WTC11 (cell line): ENCODE results near the gene TMEM54. TPM values are rescaled to one million over a fixed set of nuclear protein-coding genes. Genes with fewer than 3 reads are reported as not detected.

ENCODE experiments used
- ATAC-seq: fragments of 200-7000 bp; cut with Tn5 transposase; 2 replicates; pipeline ENCODE4 v1.10.0; 2021; ENCODE audit warnings: mild to moderate bottlenecking, moderate library complexity
- CTCF ChIA-PET: fragments of 300-600 bp; sonication (Branson Sonifier 250); formaldehyde crosslinking; loops from one replicate; lab custom pipeline; 2021; ENCODE audit warnings: antibody characterized with exemption; lab: Charles Lee
- POLR2A ChIA-PET: fragments of 350-600 bp; sonication (Branson Sonifier 250); formaldehyde crosslinking; loops from one replicate; lab custom pipeline; 2021; ENCODE audit warnings: antibody characterized with exemption; lab: Charles Lee
- DNase-seq: peaks from one replicate; pipeline ENCODE4 v3.0.0; 2021; ENCODE audit warnings: low spot score
- H3K27ac Mint-ChIP-seq: 2 replicates; pipeline ENCODE4 v1.8.0; 2021; ENCODE audit warnings: mixed read lengths
- H3K27me3 Mint-ChIP-seq: 2 replicates; pipeline ENCODE4 v1.8.0; 2021; ENCODE audit warnings: low read depth, mild to moderate bottlenecking, moderate library complexity, mixed read lengths
- H3K36me3 Mint-ChIP-seq: 2 replicates; pipeline ENCODE4 v1.8.0; 2021; ENCODE audit warnings: mixed read lengths
- H3K4me1 Mint-ChIP-seq: 2 replicates; pipeline ENCODE4 v1.8.0; 2022; ENCODE audit warnings: mixed read lengths
- H3K4me3 Mint-ChIP-seq: 2 replicates; pipeline ENCODE4 v1.8.0; 2021; ENCODE audit warnings: mild to moderate bottlenecking, moderate library complexity, mixed read lengths
- H3K9me3 Mint-ChIP-seq: 2 replicates; pipeline ENCODE4 v1.8.0; 2021; ENCODE audit warnings: mixed read lengths
- CBFB ChIP-seq: sonication (generic); formaldehyde crosslinking; IDR thresholded peaks from 2 replicates; pipeline ENCODE4 v1.8.1; 2022; ENCODE audit warnings: mild to moderate bottlenecking, low read depth, missing genetic modification reagents
- EMX1 ChIP-seq: fragments of 250-450 bp; sonication (Bioruptor Pico); IDR thresholded peaks from 2 replicates; pipeline ENCODE4 v1.8.0; 2021; ENCODE audit warnings: mild to moderate bottlenecking
- FOXK1 ChIP-seq: sonication (generic); formaldehyde crosslinking; IDR thresholded peaks from 2 replicates; pipeline ENCODE4 v1.8.0; 2022; ENCODE audit warnings: mild to moderate bottlenecking, moderate library complexity, missing genetic modification reagents
- MXD4 ChIP-seq: fragments of 250-450 bp; sonication (Bioruptor Pico); IDR thresholded peaks from 2 replicates; pipeline ENCODE4 v1.8.0; 2021; ENCODE audit warnings: mild to moderate bottlenecking, moderate library complexity, borderline replicate concordance
- NR2C2 ChIP-seq: sonication (generic); formaldehyde crosslinking; IDR thresholded peaks from 2 replicates; pipeline ENCODE4 v1.8.0; 2022; ENCODE audit warnings: mild to moderate bottlenecking, missing genetic modification reagents
- SOX15 ChIP-seq: fragments of 250-450 bp; sonication (Bioruptor Pico); IDR thresholded peaks from 2 replicates; pipeline ENCODE4 v1.9.0; 2021; ENCODE audit warnings: mild to moderate bottlenecking
- ZNF121 ChIP-seq: sonication (generic); formaldehyde crosslinking; IDR thresholded peaks from 2 replicates; pipeline ENCODE4 v1.8.0; 2023; ENCODE audit warnings: missing genetic modification reagents
- ZNF263 ChIP-seq: sonication (generic); formaldehyde crosslinking; IDR thresholded peaks from 2 replicates; pipeline ENCODE4 v1.8.1; 2022; ENCODE audit warnings: low read depth, mild to moderate bottlenecking, moderate library complexity, missing genetic modification reagents
- ZNF317 ChIP-seq: sonication (generic); formaldehyde crosslinking; IDR thresholded peaks from 2 replicates; pipeline ENCODE4 v1.8.1; 2023; ENCODE audit warnings: low read depth, mild to moderate bottlenecking, moderate library complexity, missing genetic modification reagents, borderline replicate concordance
- ZNF396 ChIP-seq: fragments of 250-450 bp; sonication (Bioruptor Pico); IDR thresholded peaks from 2 replicates; pipeline ENCODE4 v1.8.0; 2021; ENCODE audit warnings: mild to moderate bottlenecking, moderate library complexity, borderline replicate concordance
- ZNF416 ChIP-seq: fragments of 250-450 bp; sonication (Bioruptor Pico); IDR thresholded peaks from 2 replicates; pipeline ENCODE4 v1.9.0; 2021; ENCODE audit warnings: mild to moderate bottlenecking, inconsistent platforms
- ZNF423 ChIP-seq: fragments of 250-450 bp; sonication (Bioruptor Pico); IDR thresholded peaks from 2 replicates; pipeline ENCODE4 v2.1.2; 2022; ENCODE audit warnings: mild to moderate bottlenecking, moderate library complexity
- total RNA-seq: library from RNA; stranded (reverse); gene quantifications from 3 replicates; pipeline ENCODE4 v1.2.3, GENCODE V29; 2021
- TF ChIP-seq, protein P1 (sequence below): sonication (generic); formaldehyde crosslinking; IDR thresholded peaks from 2 replicates; pipeline ENCODE4 v1.8.0; 2022; ENCODE audit warnings: mild to moderate bottlenecking, missing genetic modification reagents
- TF ChIP-seq, protein P2 (sequence below): sonication (generic); formaldehyde crosslinking; IDR thresholded peaks from 2 replicates; pipeline ENCODE4 v1.8.1; 2023; ENCODE audit warnings: mild to moderate bottlenecking, missing genetic modification reagents, borderline replicate concordance
- TF ChIP-seq, protein P3 (sequence below): fragments of 250-450 bp; sonication (Bioruptor Pico); IDR thresholded peaks from 2 replicates; pipeline ENCODE4 v2.1.2; 2022; ENCODE audit warnings: mild to moderate bottlenecking, moderate library complexity
- TF ChIP-seq, protein P4 (sequence below): fragments of 250-450 bp; sonication (Bioruptor Pico); IDR thresholded peaks from 2 replicates; pipeline ENCODE4 v1.9.0; 2021; ENCODE audit warnings: mild to moderate bottlenecking
- TF ChIP-seq, protein P5 (sequence below): sonication (generic); formaldehyde crosslinking; IDR thresholded peaks from 2 replicates; pipeline ENCODE4 v1.8.1; 2022; ENCODE audit warnings: low read depth, mild to moderate bottlenecking, moderate library complexity, missing genetic modification reagents, borderline replicate concordance
- TF ChIP-seq, protein P6 (sequence below): sonication (generic); formaldehyde crosslinking; IDR thresholded peaks from 2 replicates; pipeline ENCODE4 v1.8.0; 2022; ENCODE audit warnings: mild to moderate bottlenecking, missing genetic modification reagents
- TF ChIP-seq, protein P7 (sequence below): sonication (generic); formaldehyde crosslinking; IDR thresholded peaks from 2 replicates; pipeline ENCODE4 v1.8.0; 2023; ENCODE audit warnings: missing genetic modification reagents

The TMEM54 gene
- total RNA-seq, 1 experiment from 2014 or later = 20.7 TPM

DNA sequence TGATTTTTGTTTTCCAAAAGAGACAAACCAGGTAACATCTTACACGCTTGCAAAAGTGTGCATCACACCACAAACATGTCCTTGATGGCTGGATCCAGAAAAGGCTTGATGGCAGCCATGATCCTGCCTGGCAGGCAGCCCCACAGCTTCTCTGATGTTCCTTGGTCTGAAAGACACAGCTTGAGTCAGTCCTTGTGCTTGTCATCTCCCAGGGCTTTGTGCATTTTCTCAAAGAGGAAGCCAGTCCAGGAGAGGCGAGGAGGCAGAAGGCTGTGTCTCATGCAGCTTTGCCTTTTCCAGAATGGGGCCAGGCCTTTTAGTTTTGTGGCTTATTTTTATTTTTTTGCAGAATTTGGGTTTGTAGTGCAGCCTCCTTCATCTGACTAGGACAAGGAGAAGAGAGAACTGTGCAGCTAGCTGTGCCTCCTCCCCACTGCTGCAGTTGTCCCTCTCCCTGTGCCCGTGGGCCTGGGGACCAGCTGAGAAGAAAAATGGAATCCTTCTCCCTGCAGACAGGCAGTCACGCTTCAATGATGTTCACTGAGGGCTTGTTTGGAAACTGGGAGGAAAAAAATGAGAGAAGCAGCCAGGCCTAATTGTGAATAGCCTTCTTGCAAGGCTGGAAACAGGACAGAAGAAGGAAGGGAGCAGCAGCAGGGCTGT lies 37.8 kb downstream of the TMEM54 start (continued):
- TF ChIP-seq, protein P1, sequence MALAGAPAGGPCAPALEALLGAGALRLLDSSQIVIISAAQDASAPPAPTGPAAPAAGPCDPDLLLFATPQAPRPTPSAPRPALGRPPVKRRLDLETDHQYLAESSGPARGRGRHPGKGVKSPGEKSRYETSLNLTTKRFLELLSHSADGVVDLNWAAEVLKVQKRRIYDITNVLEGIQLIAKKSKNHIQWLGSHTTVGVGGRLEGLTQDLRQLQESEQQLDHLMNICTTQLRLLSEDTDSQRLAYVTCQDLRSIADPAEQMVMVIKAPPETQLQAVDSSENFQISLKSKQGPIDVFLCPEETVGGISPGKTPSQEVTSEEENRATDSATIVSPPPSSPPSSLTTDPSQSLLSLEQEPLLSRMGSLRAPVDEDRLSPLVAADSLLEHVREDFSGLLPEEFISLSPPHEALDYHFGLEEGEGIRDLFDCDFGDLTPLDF (CRISPR knock-in tag) = no peak

DNA sequence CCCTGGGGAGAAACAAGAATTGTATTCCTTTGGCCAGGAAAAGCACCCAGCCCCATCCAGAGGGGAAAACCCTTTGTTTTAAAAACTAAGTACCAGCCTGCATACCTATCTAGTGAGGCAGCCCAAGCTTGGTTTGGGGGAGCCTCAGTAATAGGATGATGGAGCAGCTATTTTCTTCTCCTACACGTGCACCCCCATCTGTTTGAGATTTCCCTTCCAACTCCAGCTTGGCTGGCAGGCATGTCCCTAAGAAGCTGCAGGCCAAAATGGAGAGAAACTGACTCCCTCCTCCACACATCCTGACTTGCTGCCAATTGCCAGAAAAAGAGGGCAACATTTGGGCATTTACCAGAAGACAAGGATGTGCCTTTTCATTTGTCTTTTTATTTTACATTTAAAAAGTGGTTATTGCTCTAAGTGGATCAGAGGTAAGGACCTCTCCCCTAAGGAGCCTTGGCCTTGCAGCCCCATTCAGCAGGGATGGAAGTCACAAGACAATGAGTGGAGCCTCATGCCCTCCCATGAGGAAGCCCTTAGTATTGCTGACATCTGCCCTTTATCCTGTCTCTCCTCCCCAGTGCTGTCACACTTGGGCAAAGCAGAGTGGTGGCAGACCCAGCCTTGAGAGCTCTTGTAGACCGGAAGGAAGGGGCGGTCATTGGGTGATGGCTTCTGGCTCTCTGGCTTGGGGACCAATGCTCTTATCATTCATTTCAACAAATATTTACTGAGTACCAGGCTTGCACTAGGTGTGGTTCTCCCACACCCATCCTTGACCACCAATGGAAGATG lies 39.1 kb downstream of the TMEM54 start:
- no peaks in the 10 kb centered on the region for H3K9me3 Mint-ChIP-seq
- H3K27me3 Mint-ChIP-seq = peaks cover 3% of the 10 kb centered on the region; the same call in 1 of the 2 replicates
- H3K4me3 Mint-ChIP-seq = no peak overlapping the region
- no peak overlapping the region for H3K27ac Mint-ChIP-seq
- no peak for TF ChIP-seq ZNF423 (CRISPR knock-in tag)
- TF ChIP-seq ZNF317 = no peak
- TF ChIP-seq, protein P2, sequence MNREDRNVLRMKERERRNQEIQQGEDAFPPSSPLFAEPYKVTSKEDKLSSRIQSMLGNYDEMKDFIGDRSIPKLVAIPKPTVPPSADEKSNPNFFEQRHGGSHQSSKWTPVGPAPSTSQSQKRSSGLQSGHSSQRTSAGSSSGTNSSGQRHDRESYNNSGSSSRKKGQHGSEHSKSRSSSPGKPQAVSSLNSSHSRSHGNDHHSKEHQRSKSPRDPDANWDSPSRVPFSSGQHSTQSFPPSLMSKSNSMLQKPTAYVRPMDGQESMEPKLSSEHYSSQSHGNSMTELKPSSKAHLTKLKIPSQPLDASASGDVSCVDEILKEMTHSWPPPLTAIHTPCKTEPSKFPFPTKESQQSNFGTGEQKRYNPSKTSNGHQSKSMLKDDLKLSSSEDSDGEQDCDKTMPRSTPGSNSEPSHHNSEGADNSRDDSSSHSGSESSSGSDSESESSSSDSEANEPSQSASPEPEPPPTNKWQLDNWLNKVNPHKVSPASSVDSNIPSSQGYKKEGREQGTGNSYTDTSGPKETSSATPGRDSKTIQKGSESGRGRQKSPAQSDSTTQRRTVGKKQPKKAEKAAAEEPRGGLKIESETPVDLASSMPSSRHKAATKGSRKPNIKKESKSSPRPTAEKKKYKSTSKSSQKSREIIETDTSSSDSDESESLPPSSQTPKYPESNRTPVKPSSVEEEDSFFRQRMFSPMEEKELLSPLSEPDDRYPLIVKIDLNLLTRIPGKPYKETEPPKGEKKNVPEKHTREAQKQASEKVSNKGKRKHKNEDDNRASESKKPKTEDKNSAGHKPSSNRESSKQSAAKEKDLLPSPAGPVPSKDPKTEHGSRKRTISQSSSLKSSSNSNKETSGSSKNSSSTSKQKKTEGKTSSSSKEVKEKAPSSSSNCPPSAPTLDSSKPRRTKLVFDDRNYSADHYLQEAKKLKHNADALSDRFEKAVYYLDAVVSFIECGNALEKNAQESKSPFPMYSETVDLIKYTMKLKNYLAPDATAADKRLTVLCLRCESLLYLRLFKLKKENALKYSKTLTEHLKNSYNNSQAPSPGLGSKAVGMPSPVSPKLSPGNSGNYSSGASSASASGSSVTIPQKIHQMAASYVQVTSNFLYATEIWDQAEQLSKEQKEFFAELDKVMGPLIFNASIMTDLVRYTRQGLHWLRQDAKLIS (CRISPR knock-in tag) = no peak
- no peak for TF ChIP-seq EMX1 (CRISPR knock-in tag)
- no peak for TF ChIP-seq ZNF263 (CRISPR knock-in tag)
- TF ChIP-seq, protein P3, sequence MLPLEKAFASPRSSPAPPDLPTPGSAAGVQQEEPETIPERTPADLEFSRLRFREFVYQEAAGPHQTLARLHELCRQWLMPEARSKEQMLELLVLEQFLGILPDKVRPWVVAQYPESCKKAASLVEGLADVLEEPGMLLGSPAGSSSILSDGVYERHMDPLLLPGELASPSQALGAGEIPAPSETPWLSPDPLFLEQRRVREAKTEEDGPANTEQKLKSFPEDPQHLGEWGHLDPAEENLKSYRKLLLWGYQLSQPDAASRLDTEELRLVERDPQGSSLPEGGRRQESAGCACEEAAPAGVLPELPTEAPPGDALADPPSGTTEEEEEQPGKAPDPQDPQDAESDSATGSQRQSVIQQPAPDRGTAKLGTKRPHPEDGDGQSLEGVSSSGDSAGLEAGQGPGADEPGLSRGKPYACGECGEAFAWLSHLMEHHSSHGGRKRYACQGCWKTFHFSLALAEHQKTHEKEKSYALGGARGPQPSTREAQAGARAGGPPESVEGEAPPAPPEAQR (CRISPR knock-in tag) = no peak
- TF ChIP-seq MXD4 (CRISPR knock-in tag) = no peak
- no peak for TF ChIP-seq CBFB (CRISPR knock-in tag)
- TF ChIP-seq FOXK1 = no peak
- no peak for TF ChIP-seq SOX15 (CRISPR knock-in tag)
- TF ChIP-seq, protein P4, sequence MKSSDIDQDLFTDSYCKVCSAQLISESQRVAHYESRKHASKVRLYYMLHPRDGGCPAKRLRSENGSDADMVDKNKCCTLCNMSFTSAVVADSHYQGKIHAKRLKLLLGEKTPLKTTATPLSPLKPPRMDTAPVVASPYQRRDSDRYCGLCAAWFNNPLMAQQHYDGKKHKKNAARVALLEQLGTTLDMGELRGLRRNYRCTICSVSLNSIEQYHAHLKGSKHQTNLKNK (CRISPR knock-in tag) = no peak
- TF ChIP-seq ZNF121 (CRISPR knock-in tag) = no peak
- TF ChIP-seq ZNF396 (CRISPR knock-in tag) = no peak
- no peak for TF ChIP-seq NR2C2
- no peak for TF ChIP-seq ZNF416 (CRISPR knock-in tag)
- TF ChIP-seq, protein P5, sequence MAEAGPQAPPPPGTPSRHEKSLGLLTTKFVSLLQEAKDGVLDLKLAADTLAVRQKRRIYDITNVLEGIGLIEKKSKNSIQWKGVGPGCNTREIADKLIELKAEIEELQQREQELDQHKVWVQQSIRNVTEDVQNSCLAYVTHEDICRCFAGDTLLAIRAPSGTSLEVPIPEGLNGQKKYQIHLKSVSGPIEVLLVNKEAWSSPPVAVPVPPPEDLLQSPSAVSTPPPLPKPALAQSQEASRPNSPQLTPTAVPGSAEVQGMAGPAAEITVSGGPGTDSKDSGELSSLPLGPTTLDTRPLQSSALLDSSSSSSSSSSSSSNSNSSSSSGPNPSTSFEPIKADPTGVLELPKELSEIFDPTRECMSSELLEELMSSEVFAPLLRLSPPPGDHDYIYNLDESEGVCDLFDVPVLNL (CRISPR knock-in tag) = no peak
- TF ChIP-seq, protein P6, sequence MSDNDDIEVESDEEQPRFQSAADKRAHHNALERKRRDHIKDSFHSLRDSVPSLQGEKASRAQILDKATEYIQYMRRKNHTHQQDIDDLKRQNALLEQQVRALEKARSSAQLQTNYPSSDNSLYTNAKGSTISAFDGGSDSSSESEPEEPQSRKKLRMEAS (CRISPR knock-in tag) = no peak
- TF ChIP-seq, protein P7, sequence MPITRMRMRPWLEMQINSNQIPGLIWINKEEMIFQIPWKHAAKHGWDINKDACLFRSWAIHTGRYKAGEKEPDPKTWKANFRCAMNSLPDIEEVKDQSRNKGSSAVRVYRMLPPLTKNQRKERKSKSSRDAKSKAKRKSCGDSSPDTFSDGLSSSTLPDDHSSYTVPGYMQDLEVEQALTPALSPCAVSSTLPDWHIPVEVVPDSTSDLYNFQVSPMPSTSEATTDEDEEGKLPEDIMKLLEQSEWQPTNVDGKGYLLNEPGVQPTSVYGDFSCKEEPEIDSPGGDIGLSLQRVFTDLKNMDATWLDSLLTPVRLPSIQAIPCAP (CRISPR knock-in tag) = no peak
- TF ChIP-seq, all 79 proteins: peak for 0
- DNase-seq (no peak), ATAC-seq (no peak)
- Mint-ChIP-seq H3K36me3 (peaks cover 9% of the 10 kb centered on the region), H3K4me1 (no peaks in the 10 kb centered on the region; the same call in 1 of the 2 replicates)
- CTCF ChIA-PET = interaction anchor here (0.6 to 2.8 kb wide), 4 partner anchors 9 to 150 kb away, joined by 3 to 14 read pairs (median 5); partner anchors contain the start of gene HPCA
- POLR2A ChIA-PET = no interaction called here
